GM21367 (cell line): ENCODE results near the gene IER2.
A peak's percentile ranks its signal among the peaks of the same experiment; 100 is the strongest.

ENCODE experiments used
- ATAC-seq: cut with Tn5 transposase; IDR thresholded peaks from one replicate; pipeline ENCODE4 v1.9.1; 2021; ENCODE audit not compliant: unreplicated experiment

Gene IER2

DNA sequence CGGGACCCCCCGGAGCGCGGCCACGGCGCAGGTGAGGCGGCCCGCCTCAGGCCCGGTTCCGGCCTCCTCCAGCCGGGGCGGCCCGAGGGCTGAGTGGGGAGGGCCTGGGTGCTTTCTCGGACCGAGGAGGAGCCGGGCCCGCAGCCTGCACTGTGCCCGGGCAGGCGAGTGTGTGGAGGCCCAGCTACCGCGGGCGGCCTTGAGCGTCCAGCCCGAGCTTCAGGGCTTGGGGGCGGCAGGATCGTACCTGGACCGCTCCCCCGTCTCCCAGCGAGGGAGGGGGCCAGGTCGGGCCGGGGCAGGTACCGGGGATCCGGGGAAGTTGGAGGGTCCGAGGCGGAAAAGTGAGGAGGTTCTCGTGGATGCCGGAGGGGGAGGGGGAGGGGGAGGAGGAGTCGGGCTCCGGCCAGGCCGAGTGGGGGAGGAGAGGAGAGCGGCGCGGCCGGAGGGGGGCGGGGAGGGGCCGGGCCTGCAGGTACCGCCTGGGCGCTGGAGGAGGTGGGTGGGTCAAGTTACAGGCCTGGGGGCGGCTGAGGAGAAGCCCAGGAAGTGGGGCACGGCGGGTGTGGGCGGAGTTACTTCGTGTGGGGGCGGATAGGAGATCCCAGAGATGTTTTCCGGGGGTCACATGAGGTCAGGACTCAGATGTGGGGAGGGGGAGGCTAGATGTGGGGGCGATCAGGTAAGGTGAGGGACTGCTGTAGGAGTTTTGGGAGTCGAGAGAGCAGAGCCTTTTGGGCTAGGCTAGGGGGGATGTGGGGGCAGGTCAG, 31.6 kb upstream of the IER2 start:
- peak; percentile 4 for ATAC-seq

DNA sequence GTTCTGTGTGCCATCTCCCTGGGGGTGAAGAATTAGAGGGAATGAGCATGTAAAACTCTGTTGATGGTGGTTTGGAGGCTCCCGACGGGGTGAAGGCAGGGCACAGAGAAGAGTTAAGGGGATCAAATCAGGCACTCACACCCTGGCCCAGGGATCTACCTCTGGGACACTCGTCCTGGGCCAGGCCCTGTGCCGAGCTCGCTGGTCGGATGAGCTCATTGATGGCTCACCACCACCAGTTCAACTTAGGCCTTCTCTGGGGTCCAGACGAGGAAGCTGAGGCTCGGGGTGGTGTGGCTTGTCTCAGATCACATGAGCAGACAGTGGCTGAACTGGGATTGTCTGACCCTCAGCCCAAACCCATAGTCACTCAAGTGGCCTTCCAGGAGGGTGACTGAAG, 30.6 kb upstream of the IER2 start:
- no peak for ATAC-seq

DNA sequence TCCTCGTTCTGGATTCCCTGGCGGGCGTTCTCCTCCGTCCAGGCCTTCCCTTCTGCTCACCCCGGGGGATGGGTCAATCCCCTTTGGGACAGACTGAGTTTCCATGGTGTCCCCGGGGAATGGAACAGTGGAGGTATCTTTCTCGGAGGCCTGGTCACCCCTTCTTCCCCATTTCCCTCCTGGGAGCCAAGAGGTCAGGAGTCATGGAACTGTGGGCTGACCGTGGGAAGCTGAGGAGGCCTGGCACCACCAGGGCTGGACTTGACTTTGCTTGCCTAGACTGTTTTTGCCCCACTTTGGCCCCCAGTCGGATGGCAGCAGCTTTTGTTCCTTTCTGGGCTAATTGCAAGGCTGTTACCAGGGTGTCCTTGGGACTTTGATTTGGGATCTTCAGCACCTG, 30.2 kb upstream of the IER2 start:
- ATAC-seq: no peak

DNA sequence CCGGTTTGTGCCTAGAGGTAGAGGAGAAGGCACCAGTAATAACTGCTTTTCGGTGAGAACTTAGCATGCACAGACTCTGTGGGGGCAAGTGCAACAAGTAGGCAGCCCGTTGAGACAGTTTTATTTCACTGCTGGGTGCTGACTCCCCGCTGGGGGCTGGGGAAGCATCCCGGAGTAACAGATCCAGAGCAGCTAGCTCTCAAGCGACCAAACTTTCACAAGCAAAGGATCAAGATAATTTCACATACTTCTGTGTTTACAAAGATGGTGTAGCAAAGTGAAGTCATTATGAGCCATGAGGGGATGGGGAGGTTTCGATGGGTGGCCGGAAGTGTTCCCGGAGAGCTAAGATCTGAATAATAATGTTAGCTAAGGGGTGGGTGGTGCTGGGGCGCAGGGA, 29.4 kb upstream of the IER2 start:
- no peak for ATAC-seq

DNA sequence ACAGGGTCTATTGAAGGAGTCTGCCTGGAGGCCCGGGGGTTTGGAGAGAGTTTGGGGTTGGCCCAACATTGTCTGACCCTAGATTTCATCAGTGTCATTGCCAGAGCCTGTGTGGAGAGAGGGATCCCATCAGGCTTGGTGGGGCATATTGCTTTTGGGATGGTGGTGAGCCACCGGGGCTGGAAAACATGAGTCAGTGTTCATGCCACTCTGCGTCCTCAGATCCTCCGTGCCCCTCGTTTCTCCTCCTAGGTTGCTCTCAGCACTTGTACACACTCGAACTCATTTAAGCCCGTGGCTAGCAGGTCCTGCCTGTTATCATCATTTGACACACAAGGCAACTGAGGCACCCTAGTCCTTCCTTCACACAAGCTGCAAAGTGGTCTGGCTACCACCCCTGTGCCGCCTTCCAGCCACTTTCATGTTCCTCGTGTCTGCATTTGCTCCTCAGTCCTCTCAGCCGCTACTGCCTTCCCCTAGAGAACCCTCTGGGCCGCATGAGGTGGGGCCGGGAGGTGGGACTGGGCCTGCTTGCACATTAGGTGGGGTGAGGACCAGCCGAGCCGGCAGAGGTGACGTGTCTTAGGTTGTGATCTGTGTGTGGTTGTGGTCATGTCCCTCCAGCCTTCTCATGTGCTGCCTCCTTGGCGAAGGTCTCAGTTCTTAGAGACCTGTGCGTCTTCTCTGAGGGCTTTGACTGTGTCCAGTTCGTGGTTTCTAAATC, 28.5 kb upstream of the IER2 start:
- ATAC-seq: no peak

DNA sequence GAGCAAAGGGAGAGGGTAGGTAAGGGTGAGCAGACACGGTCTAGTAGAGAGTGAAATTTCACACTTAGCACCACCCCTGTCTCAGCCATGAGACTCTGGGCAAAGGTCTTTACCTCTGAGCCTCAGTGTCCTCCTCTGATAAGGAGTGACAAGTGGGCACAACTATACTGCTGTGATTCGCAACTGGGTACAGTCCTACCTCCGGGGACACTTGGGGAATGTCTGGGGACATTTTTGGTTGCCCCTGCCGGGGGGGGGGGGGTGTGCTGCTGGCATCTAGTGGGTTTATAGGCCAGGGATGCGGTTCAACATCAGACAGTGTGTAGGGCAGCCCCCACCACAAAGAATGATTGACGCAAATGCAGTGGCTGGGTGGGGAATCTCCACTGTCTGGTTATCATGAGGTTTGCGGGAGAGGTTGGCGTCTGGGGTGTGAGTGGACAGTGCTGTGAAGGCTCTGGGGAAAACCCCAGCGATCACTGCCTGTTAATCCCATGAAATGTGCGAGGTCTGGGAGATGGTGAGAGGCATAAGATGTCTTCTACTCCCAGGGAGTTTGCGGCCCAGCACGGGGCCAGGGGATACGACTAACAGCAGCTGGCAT, 27.8 kb upstream of the IER2 start:
- ATAC-seq: no peak

DNA sequence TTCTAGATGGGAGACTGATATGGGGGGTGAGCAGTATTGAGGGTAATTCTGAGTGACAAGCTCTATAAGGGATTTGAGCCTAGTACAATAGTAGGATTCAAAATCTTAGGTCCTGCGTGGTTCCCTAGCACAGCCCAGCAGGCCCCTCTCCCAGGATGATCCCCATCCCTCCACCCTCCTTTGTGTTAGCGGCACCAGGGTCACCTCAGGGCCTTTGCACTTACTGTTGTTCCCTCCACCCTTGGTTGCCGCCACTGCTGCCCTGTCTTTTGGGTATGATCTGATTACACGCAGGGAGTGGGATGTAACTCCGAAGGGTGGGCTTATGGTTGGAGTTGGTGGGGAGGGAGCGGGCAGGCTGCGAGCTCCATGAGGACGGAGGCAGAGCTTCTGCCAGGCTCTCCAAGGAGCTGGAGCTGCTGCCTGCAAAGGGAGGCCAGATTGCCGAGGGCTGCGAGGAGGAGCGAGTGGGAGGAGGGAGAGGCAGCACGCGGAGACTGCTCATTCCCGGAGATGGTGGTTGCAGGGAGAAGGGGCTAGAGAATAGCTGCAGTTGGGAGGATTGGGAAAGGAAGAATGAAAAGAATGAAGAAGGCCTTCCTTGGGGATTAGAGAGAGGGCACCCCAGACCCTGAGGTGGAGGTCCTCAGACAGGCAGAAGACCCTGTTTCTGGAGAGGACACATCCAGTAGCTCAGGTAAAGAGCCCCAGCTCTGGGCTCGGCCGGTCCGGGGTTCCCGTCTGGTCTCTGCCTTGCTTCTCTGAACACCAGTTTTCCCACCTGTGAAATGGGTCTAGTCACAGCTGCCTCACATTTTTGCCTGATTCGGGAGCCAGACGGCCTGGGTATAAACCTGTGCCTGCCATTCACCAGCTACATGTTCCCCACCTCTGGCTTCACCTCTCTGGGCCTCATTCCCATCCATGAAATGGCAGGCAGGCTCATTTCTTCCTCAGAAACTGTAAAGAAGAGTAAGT, 26.9 kb upstream of the IER2 start:
- no peak for ATAC-seq

DNA sequence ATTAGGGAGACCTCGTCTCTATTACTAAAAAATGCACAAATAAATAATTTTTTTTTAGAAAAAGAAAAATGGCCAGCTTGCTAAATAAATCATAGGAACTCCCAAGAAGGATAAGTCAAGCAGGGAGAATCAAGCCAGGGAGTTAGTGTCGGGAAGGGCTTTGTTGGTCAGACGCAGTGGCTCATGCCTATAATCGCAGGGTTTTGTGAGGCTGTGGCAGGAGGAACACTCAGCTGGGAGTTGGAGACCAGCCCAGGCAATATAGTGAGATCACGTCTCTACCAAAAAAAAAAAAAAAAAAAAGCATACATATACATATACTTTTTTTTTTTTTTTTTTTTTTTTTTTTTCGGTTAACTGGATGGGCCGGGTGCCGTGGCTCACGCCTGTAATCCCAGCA, 23.2 kb upstream of the IER2 start:
- no peak for ATAC-seq

DNA sequence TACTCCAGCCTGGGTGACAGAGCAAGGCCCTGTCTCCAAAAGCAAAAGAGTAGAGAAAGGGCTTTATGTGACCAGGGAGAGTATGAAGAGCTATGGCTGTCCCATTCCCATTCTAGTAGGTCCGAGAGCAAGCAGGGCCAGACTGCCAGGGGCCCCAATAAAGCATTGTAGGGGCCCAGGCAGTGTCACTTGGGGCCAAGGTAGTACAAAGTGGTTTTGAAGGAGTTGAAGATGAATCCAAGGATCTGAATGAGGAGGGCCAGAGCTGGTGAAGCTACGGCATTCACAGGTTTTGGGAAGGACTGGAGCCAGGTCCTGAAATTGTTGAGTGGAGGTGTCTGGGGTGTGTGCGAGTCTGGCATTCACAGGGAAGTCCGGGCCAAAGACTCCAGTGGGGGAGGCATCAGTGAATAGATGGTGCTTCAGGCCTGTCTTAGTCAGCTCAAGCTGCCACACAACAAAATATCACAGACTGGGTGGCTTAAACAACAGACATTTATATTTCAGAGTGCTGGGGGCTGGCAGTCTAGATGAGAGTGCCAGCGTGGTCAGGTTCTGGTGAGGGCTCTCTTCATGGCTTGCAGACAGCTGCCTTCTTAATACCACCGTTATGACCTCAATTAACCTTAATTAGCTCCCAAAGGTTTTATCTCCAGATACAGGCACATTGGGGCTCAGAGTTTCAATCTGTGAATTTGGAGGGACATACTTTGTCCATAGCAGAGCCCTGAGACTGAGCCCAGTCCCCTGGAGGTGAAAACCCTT, 22.2 kb upstream of the IER2 start:
- ATAC-seq: no peak

DNA sequence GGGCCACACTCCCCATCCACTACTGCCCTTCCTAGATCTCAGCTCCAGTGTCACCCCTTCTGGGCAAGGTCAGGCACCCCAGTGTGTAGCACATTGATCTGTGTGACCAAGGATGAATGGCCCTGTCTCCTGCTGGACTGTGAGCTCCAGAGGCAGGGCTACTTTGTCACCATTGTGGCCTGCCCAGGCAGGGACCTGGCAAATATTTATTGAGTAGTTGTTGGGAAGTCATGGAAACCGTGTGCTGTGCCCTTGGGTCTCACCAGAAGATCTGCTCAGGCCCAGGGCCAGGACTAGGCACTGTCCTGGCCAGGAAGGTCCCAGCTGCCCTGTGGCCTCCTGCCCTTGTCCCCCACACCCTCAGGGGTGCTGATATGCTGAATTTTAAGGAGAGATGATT, 21.6 kb upstream of the IER2 start:
- ATAC-seq: no peak

DNA sequence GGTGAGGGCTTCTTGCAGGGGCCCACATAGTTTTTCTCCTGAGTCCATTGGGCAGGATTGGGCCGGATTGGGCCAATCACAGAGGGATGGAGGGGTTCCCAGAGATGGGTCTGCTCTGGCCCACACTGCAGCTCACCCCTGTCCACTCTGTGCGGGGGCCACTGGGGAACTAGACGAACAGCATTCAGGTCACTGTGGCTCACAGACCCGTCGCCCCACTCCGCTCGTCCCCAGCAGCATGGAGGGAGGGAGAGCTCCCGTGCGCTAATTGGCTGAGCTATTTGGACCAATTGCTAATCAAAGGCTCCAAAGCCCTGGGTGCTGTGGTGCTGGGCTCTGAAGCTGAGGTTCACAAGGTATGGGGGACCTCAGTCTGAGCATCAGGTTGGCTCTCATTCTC, 20.8 kb upstream of the IER2 start:
- ATAC-seq: no peak

DNA sequence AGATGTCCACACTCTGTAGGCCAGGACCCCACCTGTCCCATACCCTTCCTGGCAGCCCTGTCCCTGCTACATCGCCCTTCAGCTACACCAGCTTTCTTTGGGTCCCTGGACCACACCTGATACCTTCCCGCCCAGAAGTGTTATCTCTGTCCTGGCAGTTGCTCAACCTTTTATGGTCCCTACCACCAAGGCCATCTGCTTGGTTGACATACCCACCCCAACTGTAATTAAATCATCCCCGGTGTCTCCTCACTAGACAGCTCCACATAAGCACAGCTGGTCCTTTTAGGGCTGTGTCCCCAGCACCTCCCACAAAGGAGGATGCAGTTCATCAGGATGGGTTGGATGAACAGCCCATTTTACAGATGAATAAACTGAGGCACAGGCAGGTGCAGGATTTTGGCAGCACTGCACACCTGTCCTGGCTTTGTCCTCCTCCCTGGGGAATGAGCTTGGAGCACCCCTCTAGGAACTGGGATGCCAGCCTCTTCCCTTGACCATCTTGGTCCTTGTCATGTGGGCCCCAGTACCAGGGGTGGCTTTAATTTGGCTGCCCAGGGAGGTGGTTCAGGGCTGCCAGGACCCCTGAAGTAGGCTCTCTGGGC, 19.2 kb upstream of the IER2 start:
- no peak for ATAC-seq

DNA sequence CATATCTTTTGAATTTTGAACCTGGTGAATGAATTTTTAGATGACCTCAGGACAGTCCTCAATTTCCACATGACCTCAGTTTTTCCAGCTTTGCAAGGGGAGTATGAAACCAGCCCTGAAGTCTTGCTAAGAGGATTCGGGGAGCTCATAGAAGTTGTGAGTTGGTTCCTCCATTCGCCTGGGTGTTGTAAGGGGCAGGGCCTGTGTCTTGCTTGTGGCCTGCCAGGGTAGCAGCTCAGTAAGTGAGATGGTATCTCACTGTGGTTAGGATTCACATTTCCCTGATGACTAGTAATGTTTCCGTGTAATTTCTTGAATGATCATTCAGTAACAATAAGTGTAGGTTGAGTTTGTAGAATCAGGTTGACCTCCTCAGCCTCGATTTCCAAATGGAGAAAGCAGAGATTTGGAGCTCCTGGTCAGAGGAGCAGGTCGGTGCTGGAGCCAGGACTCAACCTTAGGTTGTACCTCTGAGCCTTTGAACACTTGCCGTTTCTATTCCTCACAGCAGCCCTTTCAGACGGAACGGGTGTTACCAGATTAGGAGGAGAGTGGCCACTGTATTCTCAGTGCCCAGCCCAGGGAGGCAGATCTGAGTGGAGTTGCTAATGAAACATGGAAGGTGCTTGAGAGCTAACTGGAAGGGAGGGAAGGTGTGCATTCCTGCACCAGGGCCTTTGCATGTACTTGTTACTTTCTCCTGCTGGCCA, 17.6 kb upstream of the IER2 start:
- no peak for ATAC-seq

DNA sequence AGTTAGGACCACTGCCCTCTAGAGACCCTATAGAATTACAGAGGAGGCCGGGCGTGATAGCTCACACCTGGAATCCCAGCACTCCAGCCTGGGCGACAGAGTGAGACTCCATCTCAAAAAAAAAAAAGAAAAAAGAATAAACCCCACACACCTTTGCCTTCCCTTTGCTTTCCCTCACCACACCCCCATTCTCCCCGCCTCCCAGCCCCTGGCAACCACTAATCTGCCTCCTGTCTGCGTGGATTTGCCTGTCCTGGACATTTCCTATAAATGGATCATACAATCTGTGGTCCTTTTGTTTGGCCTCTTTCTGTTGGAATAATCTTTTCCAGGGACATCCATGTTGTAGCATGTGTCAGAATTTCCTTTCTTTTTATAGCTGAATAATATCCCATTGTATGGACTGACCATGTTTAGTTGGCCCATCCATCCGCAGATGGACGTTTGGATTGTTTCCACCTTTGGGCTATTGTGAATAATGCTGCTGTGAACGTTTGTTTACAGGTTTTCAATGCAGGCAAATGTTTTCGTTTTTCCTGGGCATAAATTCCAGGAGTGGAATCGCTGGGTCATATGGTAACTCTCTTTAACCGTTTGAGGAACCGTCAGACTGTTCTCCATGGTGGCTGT, 16.9 kb upstream of the IER2 start:
- ATAC-seq: no peak

DNA sequence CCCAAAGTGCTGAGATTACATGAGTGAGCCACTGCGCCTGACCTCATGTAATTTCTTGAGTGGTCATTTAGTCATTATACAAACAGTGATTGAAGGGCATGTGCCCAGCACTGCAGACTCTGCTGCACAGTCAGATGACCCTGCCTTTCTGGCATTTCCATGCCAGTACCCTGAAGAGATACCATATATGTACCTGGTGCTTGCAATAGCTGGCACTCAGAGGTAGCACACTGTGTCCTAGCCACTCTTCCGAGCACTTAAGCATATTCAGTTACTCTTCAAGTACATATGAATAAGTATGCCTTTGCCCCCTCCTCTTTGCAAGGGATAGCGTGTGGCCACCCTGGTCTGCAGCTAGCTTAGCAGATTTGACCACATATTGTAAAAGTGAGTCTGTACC, 15.6 kb upstream of the IER2 start:
- ATAC-seq: no peak

DNA sequence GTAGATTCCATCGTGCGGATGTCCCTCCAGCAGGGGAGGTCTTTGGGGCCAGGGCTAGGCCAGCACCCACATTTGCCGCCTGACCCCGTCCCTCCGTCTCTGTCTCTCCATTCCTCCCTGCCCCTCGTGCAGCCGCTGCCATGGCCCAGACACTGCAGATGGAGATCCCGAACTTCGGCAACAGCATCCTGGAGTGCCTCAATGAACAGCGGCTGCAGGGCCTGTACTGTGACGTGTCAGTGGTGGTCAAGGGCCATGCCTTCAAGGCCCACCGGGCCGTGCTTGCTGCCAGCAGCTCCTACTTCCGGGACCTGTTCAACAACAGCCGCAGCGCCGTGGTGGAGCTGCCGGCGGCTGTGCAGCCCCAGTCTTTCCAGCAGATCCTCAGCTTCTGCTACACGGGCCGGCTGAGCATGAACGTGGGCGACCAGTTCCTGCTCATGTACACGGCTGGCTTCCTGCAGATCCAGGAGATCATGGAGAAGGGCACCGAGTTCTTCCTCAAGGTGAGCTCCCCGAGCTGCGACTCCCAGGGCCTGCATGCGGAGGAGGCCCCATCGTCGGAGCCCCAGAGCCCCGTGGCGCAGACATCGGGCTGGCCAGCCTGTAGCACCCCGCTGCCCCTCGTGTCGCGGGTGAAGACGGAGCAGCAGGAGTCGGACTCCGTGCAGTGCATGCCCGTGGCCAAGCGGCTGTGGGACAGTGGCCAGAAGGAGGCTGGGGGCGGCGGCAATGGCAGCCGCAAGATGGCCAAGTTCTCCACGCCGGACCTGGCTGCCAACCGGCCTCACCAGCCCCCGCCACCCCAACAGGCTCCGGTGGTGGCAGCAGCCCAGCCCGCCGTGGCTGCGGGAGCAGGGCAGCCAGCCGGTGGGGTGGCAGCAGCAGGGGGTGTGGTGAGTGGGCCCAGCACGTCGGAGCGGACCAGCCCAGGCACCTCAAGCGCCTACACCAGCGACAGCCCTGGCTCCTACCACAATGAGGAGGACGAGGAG, 14.8 kb upstream of the IER2 start:
- ATAC-seq: no peak

DNA sequence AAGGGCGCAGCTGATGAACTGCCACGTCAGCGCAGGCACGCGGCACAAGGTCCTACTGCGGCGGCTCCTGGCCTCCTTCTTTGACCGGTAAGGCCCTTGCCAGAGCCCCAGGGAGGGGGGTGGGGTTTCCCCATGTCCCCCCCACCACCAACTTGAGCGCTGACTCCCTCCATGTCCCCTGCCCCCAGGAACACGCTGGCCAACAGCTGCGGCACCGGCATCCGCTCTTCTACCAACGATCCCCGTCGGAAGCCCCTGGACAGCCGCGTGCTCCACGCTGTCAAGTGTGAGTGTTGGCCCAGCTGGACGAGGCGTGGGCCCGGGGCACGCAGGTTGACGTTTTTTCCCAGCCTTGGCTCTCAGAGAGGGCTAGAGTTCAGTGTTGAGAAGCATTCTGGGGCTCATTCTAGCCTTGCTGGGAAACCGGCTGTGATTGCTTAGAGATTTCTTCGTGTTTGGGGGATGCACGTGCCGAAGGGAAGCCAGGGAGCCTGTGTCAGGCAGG, 12.9 kb upstream of the IER2 start:
- no peak for ATAC-seq
